Large intestine (tissue), 3 donors: ENCODE data around the gene TEX13C. TPM values are rescaled to one million over a fixed set of nuclear protein-coding genes. Genes with fewer than 3 reads are reported as not detected.
"Not testable (repeated sequence)": the region's sequence is repeated elsewhere in the genome, so short reads cannot be mapped to it uniquely, and the experiment has no call there.

Experiments
- DNase-seq, 2 donors: peaks; one replicate each; pipeline versions ENCODE4 v3.0.0 to v3.0.0-alpha.2; 2013
- H3K27ac ChIP-seq: one replicate; pipeline ENCODE4 v1.5.1; 2013; ENCODE audit warnings: low read length
- H3K27me3 ChIP-seq: 2 replicates; pipeline ENCODE4 v1.6.1; 2013; ENCODE audit warnings: low read length; ENCODE audit not compliant: control insufficient read depth, insufficient read depth
- H3K36me3 ChIP-seq: 2 replicates; pipeline ENCODE4 v1.6.1; 2013; ENCODE audit warnings: low read length; ENCODE audit not compliant: control insufficient read depth, insufficient read depth
- H3K4me1 ChIP-seq: one replicate; pipeline ENCODE4 v1.6.1; 2013; ENCODE audit warnings: low read length; ENCODE audit not compliant: control insufficient read depth, insufficient read depth
- H3K4me3 ChIP-seq: one replicate; pipeline ENCODE4 v1.5.1; 2013; ENCODE audit warnings: low read length
- H3K9me3 ChIP-seq: one replicate; pipeline ENCODE4 v1.6.1; 2013; ENCODE audit warnings: mild to moderate bottlenecking, low read depth, low read length, moderate library complexity; ENCODE audit not compliant: control insufficient read depth
- WGBS: methylation state at CpG from one replicate; pipeline ENCODE4 v1.1.5; 2013; ENCODE audit warnings: low lambda C conversion rate; ENCODE audit not compliant: insufficient coverage; 5-methylcytosine and 5-hydroxymethylcytosine counted together
- polyA plus RNA-seq: library from polyadenylated mRNA; unstranded; fragments of 120-200 nt; gene quantifications from one replicate; pipeline ENCODE4 v1.2.1, GENCODE V29; 2013

TEX13C gene
- polyA plus RNA-seq, 1 donor = not detected

DNA sequence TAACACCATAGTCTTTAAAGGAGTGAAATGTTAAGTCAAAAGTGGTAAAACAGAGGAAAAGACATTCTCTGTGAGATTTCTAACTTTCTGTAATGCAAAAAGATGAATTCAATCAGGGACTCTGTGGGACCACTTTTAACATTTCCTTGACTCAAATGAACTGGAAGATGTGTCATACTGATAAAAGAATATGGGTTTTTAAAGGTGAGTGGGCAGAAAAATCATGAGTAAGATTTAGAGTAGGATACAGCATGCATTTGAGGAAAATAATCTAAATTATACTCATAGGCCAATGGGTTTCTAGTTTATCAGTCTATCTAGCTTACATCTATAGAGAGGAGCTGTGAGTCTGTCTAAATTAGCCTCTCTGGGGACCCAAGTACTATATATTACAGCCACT is 11.0 kb upstream of the TEX13C start:
- Histone ChIP-seq H3K4me1 (no peaks in the 10 kb centered on the region), H3K27me3 (no peaks in the 10 kb centered on the region), H3K27ac (no peak overlapping the region), H3K36me3 (no peaks in the 10 kb centered on the region), H3K4me3 (no peak overlapping the region), H3K9me3 (no peaks in the 10 kb centered on the region)
- DNase-seq = no peak

DNA sequence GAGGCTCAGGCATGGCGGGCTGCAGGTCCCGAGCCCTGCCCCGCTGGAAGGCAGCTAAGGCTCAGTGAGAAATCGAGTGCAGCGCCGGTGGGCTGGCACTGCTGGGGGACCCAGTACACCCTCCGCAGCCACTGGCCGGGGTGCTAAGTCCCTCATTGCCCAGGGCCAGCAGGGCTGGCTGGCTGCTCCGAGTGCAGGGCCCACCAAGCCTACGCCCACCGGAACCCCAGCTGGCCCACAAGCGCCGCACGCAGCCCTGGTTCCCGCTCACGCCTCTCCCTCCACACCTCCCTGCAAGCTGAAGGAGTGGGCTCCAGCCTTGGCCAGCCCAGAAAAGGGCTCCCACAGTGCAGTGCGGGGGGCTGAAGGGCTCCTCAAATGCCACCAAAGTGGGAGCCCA is 505 bp upstream of the TEX13C start:
- DNase-seq, H3K4me1 ChIP-seq, H3K4me3 ChIP-seq, H3K27me3 ChIP-seq, H3K27ac ChIP-seq, H3K36me3 ChIP-seq: not testable (repeated sequence)
- WGBS = no CpG with 5 or more reads among the region's 17 CpGs
- H3K9me3 ChIP-seq = peaks cover 14% of the 10 kb centered on the region

DNA sequence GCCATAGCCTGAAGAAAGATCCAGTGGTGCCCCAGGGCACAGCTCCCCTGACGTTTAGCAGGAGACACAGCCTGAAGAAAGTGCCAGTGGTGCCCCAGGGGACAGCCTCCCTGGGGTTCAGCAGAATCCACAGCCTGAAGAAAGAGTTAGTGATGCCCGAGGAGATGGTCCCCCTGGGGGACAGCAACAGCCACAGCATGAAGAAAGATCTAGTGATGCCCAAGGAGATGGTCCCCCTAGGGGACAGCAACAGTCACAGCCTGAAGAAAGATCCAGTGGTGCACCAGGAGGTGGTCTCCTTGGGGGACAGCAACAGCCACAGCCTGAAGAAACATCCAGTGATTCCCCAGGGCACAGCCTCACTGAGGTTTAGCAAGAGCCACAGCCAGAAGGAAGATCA is 2.8 kb downstream of the TEX13C start:
- Histone ChIP-seq H3K4me1 (no peaks in the 10 kb centered on the region), H3K4me3 (no peak overlapping the region), H3K36me3 (no peaks in the 10 kb centered on the region), H3K9me3 (peaks cover 14% of the 10 kb centered on the region), H3K27ac (no peak overlapping the region), H3K27me3 (no peaks in the 10 kb centered on the region)
- no CpG with 5 or more reads among the region's 2 CpGs for WGBS
- DNase-seq = no peak

DNA sequence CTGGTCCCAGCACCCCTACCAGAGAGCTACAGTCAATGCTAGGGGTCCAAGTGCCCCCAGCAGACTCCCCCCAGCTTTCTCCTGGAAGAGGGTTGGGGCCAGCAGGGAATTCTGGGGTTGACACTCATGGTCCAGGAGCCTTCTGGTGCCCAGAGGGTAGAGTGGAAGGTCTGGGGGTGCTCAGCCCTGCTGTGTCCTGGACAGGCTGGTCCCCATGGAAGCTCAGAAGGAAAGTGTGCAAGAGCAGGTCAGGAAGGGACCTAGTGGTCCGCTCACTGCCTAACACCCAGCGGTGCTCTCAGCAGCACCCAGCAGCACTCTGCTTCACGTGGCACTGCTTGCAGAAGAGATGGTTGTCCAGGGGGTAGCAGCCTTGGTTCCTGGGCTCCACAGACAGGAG is 6.9 kb downstream of the TEX13C start:
- no CpG with 5 or more reads among the region's 3 CpGs for WGBS
- DNase-seq = no peak
- Histone ChIP-seq H3K27ac (no peak overlapping the region), H3K9me3 (no peaks in the 10 kb centered on the region), H3K27me3 (no peaks in the 10 kb centered on the region), H3K36me3 (no peaks in the 10 kb centered on the region), H3K4me1 (no peaks in the 10 kb centered on the region), H3K4me3 (no peak overlapping the region)

DNA sequence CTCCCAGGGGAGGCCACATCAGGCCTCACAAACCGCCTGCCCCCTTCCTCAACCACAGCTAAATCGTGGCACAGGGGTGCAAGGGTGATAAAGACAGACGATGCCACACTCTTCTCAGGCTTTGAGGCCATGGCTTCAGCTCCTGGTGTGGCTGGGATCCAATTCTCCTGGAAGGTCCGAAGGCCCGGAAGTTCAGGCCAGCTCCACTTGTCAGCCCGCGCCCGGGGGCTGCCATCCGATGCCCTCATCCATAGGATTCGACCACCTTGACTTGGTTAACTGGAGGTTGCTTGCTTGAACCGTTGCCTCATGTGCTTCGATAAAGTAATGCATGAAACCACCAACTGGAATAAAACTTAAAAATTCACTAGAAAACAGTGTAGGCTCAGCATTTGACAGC is 8.2 kb downstream of the TEX13C start:
- no CpG with 5 or more reads among the region's 12 CpGs for WGBS

DNA sequence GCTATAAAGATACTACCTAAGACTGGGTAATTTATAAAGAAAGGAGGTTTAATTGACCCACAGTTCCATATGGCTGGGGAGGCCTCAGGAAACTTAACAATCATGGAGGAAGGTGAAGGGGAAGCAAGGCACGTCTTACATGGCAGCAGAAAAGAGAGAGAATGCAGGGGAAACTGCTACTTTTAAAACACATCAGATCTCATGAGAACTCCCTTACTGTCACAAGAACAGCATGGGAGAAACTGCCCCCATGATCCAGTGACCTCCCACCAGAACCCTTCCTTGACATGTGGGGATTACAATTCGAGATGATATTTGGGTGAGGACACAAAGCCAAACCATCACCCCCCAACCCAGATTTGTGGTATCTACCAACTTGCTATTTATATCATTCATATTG is 13.9 kb downstream of the TEX13C start:
- H3K4me1 ChIP-seq = no peaks in the 10 kb centered on the region
- DNase-seq = no peak
- no CpG with 5 or more reads among the region's 2 CpGs for WGBS

More for the DNA sequence above, 8.2 kb downstream of the TEX13C start:
- Histone ChIP-seq H3K27ac (no peak overlapping the region), H3K4me3 (no peak overlapping the region), H3K4me1 (no peaks in the 10 kb centered on the region), H3K27me3 (no peaks in the 10 kb centered on the region), H3K9me3 (no peaks in the 10 kb centered on the region), H3K36me3 (no peaks in the 10 kb centered on the region)
- no peak for DNase-seq

DNA sequence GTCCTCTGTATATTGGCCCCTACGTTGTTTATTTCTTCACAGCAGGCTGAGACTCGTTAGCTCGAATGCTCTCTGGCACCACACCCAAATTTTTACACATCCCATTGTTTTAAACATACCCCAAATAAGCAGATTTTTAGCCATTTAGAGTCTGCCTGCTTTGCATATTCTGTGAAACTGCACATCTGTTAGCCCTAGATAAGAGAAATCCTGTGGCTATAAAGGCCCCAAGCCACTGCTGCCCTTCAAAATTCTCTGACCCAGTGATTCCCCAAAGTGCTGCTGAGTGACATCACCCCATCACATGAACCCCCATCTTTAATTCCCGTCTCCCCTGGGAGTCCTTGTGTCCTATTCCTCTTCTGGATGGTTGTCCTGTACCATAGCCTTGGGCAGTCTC is 20.8 kb downstream of the TEX13C start:
- Histone ChIP-seq H3K36me3 (no peaks in the 10 kb centered on the region), H3K4me3 (no peak overlapping the region), H3K9me3 (no peaks in the 10 kb centered on the region), H3K27me3 (no peaks in the 10 kb centered on the region), H3K27ac (no peak overlapping the region), H3K4me1 (no peaks in the 10 kb centered on the region)
- WGBS = no CpG with 5 or more reads among the region's 4 CpGs
- DNase-seq = no peak

More for the DNA sequence above, 13.9 kb downstream of the TEX13C start:
- Histone ChIP-seq H3K4me3 (no peak overlapping the region), H3K36me3 (no peaks in the 10 kb centered on the region), H3K27ac (no peak overlapping the region), H3K27me3 (no peaks in the 10 kb centered on the region), H3K9me3 (no peaks in the 10 kb centered on the region)

DNA sequence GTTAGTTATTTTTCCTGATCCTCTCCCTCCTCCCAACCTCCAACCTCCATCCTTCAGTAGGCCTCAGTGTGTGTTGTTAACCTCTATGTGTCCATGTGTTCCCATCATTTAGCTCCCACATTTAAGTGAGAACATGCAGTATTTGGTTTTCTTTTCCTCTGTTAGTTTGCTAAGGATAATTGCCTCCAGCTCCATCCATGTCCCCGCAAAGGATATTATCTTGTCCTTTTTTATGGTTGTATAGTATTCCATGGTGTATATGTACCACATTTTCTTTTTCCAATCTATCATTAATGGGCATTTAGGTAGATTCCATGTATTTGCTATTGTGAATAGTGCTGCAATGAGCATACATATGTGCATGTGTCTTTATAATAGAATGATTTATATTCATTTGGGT is 54.5 kb downstream of the TEX13C start:
- Histone ChIP-seq H3K4me3 (no peak overlapping the region), H3K36me3 (no peaks in the 10 kb centered on the region), H3K27me3 (no peaks in the 10 kb centered on the region), H3K27ac (no peak overlapping the region), H3K9me3 (no peaks in the 10 kb centered on the region), H3K4me1 (no peaks in the 10 kb centered on the region)
- DNase-seq = no peak
- WGBS = 80% methylated on average over 1 of the region's 1 CpG
